Fibroblast of lung (primary cell): ENCODE results near the gene NARF. TPM values are rescaled to one million over a fixed set of nuclear protein-coding genes. Genes with fewer than 3 reads are reported as not detected.

ENCODE experiments used
- DNase-seq, 2 donors: peaks; one replicate each; pipeline versions ENCODE4 v3.0.0 to v3.0.0-alpha.2; 2010; ENCODE audit warnings: low read depth in 2 of 2
- H2AFZ ChIP-seq: 2 replicates; pipeline ENCODE4 v1.5.1; 2012; ENCODE audit warnings: low read length, control low read depth, inconsistent platforms
- H3K27ac ChIP-seq: 2 replicates; pipeline ENCODE4 v1.5.1; 2011; ENCODE audit warnings: low read length, control low read depth; ENCODE audit not compliant: insufficient read depth
- H3K27me3 ChIP-seq: 2 replicates; pipeline ENCODE4 v1.5.1; 2011; ENCODE audit warnings: mild to moderate bottlenecking, low read length; ENCODE audit not compliant: control insufficient read depth, insufficient read depth
- H3K36me3 ChIP-seq: 2 replicates; pipeline ENCODE4 v1.5.1; 2011; ENCODE audit warnings: low read length; ENCODE audit not compliant: control insufficient read depth, insufficient read depth
- H3K4me1 ChIP-seq: 2 replicates; pipeline ENCODE4 v1.5.1; 2011; ENCODE audit warnings: low read length; ENCODE audit not compliant: control insufficient read depth, insufficient read depth; ENCODE audit errors: extremely low read depth
- H3K4me2 ChIP-seq: 2 replicates; pipeline ENCODE4 v1.5.1; 2011; ENCODE audit warnings: low read length, control low read depth; ENCODE audit not compliant: insufficient read depth; ENCODE audit errors: extremely low read depth
- H3K4me3 ChIP-seq, 4 experiments: fragments of 200-600 bp in 1 of 4; sonication (generic) in 1 of 4; replicated peaks in 1 of 4; 2 replicates each; pipeline ENCODE4 v1.5.1; 2011 to 2016; ENCODE audit warnings: low read length in 4 of 4, low read depth in 3 of 4, mild to moderate bottlenecking in 3 of 4, control low read depth in 2 of 4, inconsistent platforms in 1 of 4, mixed read lengths in 1 of 4; ENCODE audit not compliant: insufficient read depth in 1 of 4; ENCODE audit errors: control extremely low read depth in 1 of 4
- H3K79me2 ChIP-seq: 2 replicates; pipeline ENCODE4 v1.5.1; 2012; ENCODE audit warnings: mild to moderate bottlenecking, low read length, inconsistent platforms; ENCODE audit not compliant: control insufficient read depth, insufficient read depth
- H3K9ac ChIP-seq: 2 replicates; pipeline ENCODE4 v1.5.1; 2011; ENCODE audit warnings: mild to moderate bottlenecking, low read length, control low read depth; ENCODE audit not compliant: insufficient read depth
- H3K9me3 ChIP-seq: 2 replicates; pipeline ENCODE4 v1.5.1; 2012; ENCODE audit warnings: low read depth, low read length; ENCODE audit not compliant: control insufficient read depth, insufficient read depth
- H4K20me1 ChIP-seq: 2 replicates; pipeline ENCODE4 v1.5.1; 2011; ENCODE audit warnings: low read length; ENCODE audit not compliant: control insufficient read depth, insufficient read depth; ENCODE audit errors: extremely low read depth
- CTCF ChIP-seq, 2 donors: IDR thresholded peaks in 1 of 2; conservative IDR thresholded peaks in 1 of 2; 1 replicate in 1 of 2; 2 replicates in 1 of 2; pipeline ENCODE4 v1.5.1; 2011 to 2012; ENCODE audit warnings: low read length in 2 of 2, control low read depth in 1 of 2, inconsistent platforms in 1 of 2, low read depth in 1 of 2, mild to moderate bottlenecking in 1 of 2
- EZH2 ChIP-seq: IDR thresholded peaks from 2 replicates; pipeline ENCODE4 v1.5.1; 2012; ENCODE audit warnings: low read length, control low read depth, mild to moderate bottlenecking; ENCODE audit errors: missing control alignments
- polyA plus RNA-seq, 2 donors: library from polyadenylated mRNA; depleted of rRNA in 1 of 2; stranded (reverse) in 1 of 2; unstranded in 1 of 2; fragments of >200 nt; gene quantifications; 2 replicates each; pipeline ENCODE4 v1.2.1, GENCODE V29; 2011 to 2012; ENCODE audit warnings: missing spikeins in 1 of 2
- total RNA-seq: library from RNA; depleted of rRNA; stranded (reverse); fragments of >200 nt; gene quantifications from 2 replicates; pipeline ENCODE4 v1.2.1, GENCODE V29; 2014

The NARF gene
- total and polyA plus RNA-seq, 2 donors (not counting 1 experiment from before 2014, with no cell fraction given) = 22.0 to 38.7 TPM

- no peak overlapping the region for H3K27ac ChIP-seq
- peaks cover 6% of the 10 kb centered on the region for H3K4me1 ChIP-seq
- peaks cover 23% of the 10 kb centered on the region for H3K36me3 ChIP-seq
- no peaks in the 10 kb centered on the region for H3K27me3 ChIP-seq
- no peak for TF ChIP-seq EZH2
- no peak for TF ChIP-seq CTCF (conservative IDR thresholded peaks at IDR 0.05 in 1 of 2, IDR thresholded peaks at IDR 0.05 in 1 of 2; ENCODE audit: low read depth in 1 of 2, low read length in 2 of 2)
- H3K9me3 ChIP-seq = no peaks in the 10 kb centered on the region
- H3K4me2 ChIP-seq = no peak overlapping the region
- H3K4me3 ChIP-seq = no peak overlapping the region
- H2AFZ ChIP-seq = no peak overlapping the region
- H3K79me2 ChIP-seq = peaks cover 11% of the 10 kb centered on the region
- DNase-seq = no peak
- H3K9ac ChIP-seq = no peak overlapping the region
- no peaks in the 10 kb centered on the region for H4K20me1 ChIP-seq
Measured at GRCh38 chr17:82446649-82447048, 11.9 kb upstream of the NARF start.

- Histone ChIP-seq H2AFZ (no peak overlapping the region), H3K4me1 (peaks cover 6% of the 10 kb centered on the region), H3K4me3 (no peak overlapping the region), H4K20me1 (no peaks in the 10 kb centered on the region), H3K36me3 (peaks cover 16% of the 10 kb centered on the region), H3K9ac (no peak overlapping the region), H3K79me2 (peaks cover 11% of the 10 kb centered on the region), H3K9me3 (no peaks in the 10 kb centered on the region), H3K4me2 (no peak overlapping the region), H3K27me3 (no peaks in the 10 kb centered on the region), H3K27ac (no peak overlapping the region)
- no peak for DNase-seq
- no peak for TF ChIP-seq EZH2
- TF ChIP-seq CTCF (conservative IDR thresholded peaks at IDR 0.05 in 1 of 2, IDR thresholded peaks at IDR 0.05 in 1 of 2; ENCODE audit: low read depth in 1 of 2, low read length in 2 of 2) = no peak
Measured at GRCh38 chr17:82447876-82448275, 10.7 kb upstream of the NARF start.

GRCh38 chr17:82449131-82449882, 9.2 kb upstream of the NARF start:
- Histone ChIP-seq H3K4me2 (peak overlapping the region; percentile 83), H2AFZ (no peak overlapping the region), H4K20me1 (no peaks in the 10 kb centered on the region), H3K36me3 (peaks cover 8% of the 10 kb centered on the region), H3K9ac (no peak overlapping the region), H3K9me3 (no peaks in the 10 kb centered on the region), H3K27ac (no peak overlapping the region), H3K79me2 (peaks cover 11% of the 10 kb centered on the region), H3K4me3 (peak overlapping the region; percentile 62 to 86 (median 83)), H3K4me1 (peaks cover 6% of the 10 kb centered on the region), H3K27me3 (no peaks in the 10 kb centered on the region)
- TF ChIP-seq CTCF (conservative IDR thresholded peaks at IDR 0.05 in 1 of 2, IDR thresholded peaks at IDR 0.05 in 1 of 2; ENCODE audit: low read depth in 1 of 2, low read length in 2 of 2) (no peak), EZH2 (no peak)
- DNase-seq = no peak
